Lower leg skin (tissue), 4 donors: Measurements from ENCODE around the gene OR6S1. TPM values are rescaled to one million over a fixed set of nuclear protein-coding genes. Genes with fewer than 3 reads are reported as not detected.

Source experiments
- DNase-seq, 2 donors: peaks; one replicate each; pipeline ENCODE4 v3.0.0-alpha.2; 2019; ENCODE audit warnings: low spot score in 2 of 2
- H3K4me3 ChIP-seq: fragments of 200-600 bp; sonication (generic); 2 replicates; pipeline ENCODE4 v1.5.1; 2017; ENCODE audit warnings: mild to moderate bottlenecking, low read depth; ENCODE audit not compliant: poor library complexity, severe bottlenecking
- POLR2A ChIP-seq, 2 donors: fragments of 450-650 bp; IDR thresholded peaks; one replicate each; pipeline ENCODE4 v1.6.1; 2016 to 2017; ENCODE audit warnings: antibody characterized with exemption in 2 of 2, mild to moderate bottlenecking in 1 of 2, moderate library complexity in 1 of 2
- WGBS, 2 donors: methylation state at CpG; one replicate each; pipeline ENCODE4 v1.1.5; 2018; 5-methylcytosine and 5-hydroxymethylcytosine counted together
- intact Hi-C: fragments of 100-400 bp; cut with DNase I; formaldehyde crosslinking; loops from one replicate; pipeline ENCODE4 v1.15.0; 2023; ENCODE audit warnings: low total_unique reads
- total RNA-seq, 4 donors: library from RNA; depleted of rRNA; stranded (reverse); fragments of >200 nt; gene quantifications; one replicate each; pipeline ENCODE4 v1.1.0, GENCODE V29; 2016
- TF ChIP-seq, protein P1 (sequence below), 3 donors: fragments of 450-650 bp; IDR thresholded peaks; one replicate each; pipeline ENCODE4 v1.5.1; 2016; ENCODE audit warnings: antibody characterized with exemption in 3 of 3, mild to moderate bottlenecking in 3 of 3, moderate library complexity in 2 of 3

OR6S1 gene
- total RNA-seq, 4 donors from 2014 or later: not detected

DNA sequence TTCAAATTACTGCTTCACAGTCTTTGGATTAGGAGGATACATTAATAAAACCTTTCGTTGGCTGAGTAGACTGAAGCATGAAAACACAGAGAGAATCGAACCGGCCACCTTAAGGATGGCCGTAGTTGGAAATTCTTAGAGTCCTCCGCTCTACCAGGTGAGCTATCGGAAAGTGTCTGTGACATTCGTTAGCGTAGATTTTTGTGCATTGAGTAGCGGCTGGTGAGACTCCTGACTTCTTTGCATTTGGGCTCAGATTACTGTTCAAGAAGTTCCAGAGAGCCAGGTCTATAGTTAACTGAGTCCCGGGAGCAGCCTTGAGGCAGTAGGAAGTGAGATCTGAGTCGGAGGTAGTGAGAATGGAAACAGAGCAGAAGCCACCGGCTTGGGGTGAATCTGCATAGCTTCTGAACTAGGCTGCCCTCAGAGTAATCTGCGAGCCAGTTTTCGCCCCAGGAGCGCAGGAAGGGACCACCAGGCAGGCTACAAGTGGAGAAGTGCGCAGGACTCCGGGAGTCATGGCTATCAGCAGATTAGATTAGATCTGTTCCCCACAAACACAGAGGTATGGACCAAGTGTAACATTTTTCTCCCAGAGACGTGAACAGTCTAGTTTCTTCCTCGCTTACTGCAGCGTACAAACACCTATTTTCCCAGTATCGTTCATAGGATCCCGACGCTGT, 11.0 kb downstream of the OR6S1 start:
- H3K4me3 ChIP-seq: peak overlapping the region; percentile 5
- intact Hi-C loops: no loop called here
- DNase-seq: no peak
- TF ChIP-seq, protein P1, sequence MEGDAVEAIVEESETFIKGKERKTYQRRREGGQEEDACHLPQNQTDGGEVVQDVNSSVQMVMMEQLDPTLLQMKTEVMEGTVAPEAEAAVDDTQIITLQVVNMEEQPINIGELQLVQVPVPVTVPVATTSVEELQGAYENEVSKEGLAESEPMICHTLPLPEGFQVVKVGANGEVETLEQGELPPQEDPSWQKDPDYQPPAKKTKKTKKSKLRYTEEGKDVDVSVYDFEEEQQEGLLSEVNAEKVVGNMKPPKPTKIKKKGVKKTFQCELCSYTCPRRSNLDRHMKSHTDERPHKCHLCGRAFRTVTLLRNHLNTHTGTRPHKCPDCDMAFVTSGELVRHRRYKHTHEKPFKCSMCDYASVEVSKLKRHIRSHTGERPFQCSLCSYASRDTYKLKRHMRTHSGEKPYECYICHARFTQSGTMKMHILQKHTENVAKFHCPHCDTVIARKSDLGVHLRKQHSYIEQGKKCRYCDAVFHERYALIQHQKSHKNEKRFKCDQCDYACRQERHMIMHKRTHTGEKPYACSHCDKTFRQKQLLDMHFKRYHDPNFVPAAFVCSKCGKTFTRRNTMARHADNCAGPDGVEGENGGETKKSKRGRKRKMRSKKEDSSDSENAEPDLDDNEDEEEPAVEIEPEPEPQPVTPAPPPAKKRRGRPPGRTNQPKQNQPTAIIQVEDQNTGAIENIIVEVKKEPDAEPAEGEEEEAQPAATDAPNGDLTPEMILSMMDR (IDR thresholded peaks at IDR 0.05): no peak
- TF ChIP-seq POLR2A (IDR thresholded peaks at IDR 0.05): no peak
- WGBS, 2 donors: 7 to 9% methylated on average over 23 of the region's 23 CpGs

DNA sequence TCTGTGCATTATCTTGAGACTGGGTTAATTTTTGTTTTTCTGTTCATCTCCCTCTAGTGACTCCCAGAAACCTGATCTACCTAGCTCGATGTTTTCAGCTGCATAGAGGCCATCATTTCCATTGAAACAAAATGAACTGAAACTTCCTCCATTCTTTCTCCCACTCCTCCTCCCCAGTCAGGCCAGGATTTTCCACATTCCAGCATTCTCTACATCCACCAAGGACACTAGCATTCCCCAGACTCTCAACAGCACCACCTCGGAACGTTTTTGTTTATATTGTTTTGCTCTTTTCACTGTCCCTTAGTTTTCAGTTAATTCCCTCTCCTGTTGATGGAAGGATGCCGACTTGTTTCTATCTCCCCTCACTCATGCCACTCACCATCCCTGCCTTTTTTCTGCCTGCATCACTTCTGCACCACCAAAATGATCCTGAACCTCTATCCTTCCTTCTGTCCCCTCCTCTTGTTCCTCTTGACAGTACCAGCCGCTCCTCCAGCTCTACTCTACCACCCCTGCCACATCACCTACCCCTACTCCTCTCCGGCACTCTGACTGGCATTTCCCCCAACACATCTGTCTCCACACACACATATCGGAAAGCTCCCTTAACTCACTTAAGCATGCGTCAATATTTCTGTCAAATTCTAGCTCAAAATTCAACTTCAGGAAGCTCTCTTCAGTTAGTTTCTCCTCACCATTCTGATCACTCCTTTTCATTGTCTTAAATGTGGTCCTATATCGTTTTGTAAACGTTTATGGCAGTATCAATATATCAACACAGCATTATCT, 13.2 kb downstream of the OR6S1 start:
- TF ChIP-seq POLR2A (IDR thresholded peaks at IDR 0.05): no peak
- intact Hi-C loops: no loop called here
- WGBS, 2 donors: 48 to 50% methylated on average over 10 of the region's 10 CpGs
- no peak overlapping the region for H3K4me3 ChIP-seq
- DNase-seq: no peak

DNA sequence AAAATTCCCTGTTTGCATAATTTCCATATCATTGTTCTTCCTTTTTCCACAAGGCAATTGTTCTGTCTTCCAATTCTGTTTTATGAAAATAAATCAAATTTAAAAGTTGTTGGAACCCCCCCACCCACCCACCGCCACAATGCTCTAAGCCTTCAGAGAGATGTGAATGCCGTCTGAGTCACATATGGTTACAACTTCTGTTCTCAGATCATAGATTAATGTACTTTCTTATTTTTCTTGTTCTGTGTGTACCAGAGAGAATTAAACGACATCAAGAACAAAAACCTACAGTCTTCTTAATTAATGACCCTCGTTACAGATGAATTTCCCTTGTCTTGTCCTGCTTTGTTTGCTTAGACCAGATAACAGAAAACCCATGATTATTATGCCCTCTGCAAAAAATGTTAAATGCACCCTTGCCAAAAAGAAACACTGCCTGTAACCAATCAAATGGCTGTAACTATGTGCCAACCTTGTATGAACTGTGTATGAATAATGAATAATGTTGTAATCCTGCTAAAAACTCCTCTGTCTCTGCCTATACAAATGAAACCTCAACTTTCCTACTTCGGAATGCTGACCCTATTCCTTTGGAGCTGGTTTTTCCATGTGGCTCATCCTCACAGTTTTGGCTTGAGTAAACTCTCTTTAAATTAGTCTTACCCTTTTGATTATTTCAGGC, 14.0 kb downstream of the OR6S1 start:
- 36 to 46% methylated on average over 5 of the region's 5 CpGs for WGBS, 2 donors
- intact Hi-C loops: no loop called here
- no peak for DNase-seq
- H3K4me3 ChIP-seq: no peak overlapping the region
- TF ChIP-seq, protein P1 (IDR thresholded peaks at IDR 0.05): no peak
- no peak for TF ChIP-seq POLR2A (IDR thresholded peaks at IDR 0.05)

DNA sequence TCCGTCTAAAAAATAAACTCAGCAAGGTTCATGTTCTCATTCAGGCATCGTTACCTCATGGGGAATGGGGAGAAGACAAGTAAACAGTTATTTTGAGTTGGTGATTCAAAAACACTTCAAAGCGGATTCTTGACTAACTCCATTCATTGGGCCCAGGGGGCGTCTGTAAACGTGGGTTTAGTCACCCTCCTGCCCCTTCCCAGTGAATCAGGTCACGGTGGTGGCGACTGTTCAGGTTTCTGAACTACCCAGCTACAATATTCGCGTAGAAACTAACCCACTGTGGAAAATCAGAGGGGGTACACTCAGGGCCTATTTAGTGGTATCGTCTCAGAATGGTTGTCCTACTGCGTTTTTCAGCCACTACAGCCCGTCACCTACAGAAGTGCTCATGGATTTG, 15.2 kb downstream of the OR6S1 start:
- no peak overlapping the region for H3K4me3 ChIP-seq
- no peak for TF ChIP-seq POLR2A (IDR thresholded peaks at IDR 0.05)
- TF ChIP-seq, protein P1 (IDR thresholded peaks at IDR 0.05): no peak
- 28 to 41% methylated on average over 12 of the region's 12 CpGs for WGBS, 2 donors
- no peak for DNase-seq
- intact Hi-C loops: no loop called here

DNA sequence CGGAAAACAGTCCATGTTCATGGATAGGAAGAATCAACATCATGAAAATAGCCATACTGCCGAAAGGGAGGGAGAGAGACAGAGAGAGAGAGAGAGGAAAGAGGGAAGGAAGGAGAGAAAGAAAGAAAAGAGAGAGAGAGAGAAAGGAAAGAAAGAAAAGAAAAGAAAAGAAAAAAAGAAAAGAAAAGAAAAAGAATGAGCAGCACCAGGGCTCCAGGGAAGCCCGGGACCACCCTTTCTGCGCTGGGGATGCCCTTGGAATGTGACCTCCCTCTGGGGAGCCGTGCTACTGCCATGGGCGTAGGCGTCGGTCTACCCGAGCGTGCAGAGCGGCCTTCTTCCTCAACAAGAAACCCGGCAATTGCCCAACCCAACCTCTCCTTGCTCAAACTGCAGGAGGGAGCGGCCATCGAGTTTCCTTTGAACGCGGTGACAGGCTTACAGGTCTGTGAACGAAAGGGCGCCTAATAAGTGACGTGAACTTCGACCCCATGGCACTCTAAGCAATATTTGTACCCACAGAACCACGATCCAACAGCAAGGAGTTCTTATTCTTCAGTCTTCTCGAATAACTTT, 16.9 kb downstream of the OR6S1 start:
- intact Hi-C loops: no loop called here
- TF ChIP-seq, protein P1 (IDR thresholded peaks at IDR 0.05): no peak
- no peak for TF ChIP-seq POLR2A (IDR thresholded peaks at IDR 0.05)
- peak; percentile 69 to 94 for DNase-seq
- WGBS, 2 donors: 9 to 13% methylated on average over 22 of the region's 22 CpGs
- no peak overlapping the region for H3K4me3 ChIP-seq

DNA sequence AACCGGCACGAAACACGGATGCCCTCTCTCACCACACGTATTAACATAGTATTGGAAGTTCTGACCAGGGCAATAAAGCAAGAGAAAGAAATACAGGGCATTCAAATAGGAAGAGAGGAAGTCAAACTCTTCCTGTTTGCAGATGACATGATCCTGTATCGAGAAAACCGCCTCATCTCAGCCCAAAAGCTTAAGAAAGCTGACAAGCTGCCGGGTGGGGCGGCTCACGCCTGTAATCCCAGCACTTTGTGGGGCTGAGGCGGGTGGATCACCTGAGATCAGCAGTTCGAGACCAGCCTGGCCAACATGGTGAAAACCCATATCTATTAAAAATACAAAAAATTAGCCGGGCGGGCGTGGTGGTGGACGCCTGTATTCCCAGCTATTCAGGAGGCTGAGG, 17.7 kb downstream of the OR6S1 start:
- DNase-seq: no peak
- intact Hi-C loops: no loop called here
- WGBS, 2 donors: 63 to 75% methylated on average over 15 of the region's 15 CpGs
- H3K4me3 ChIP-seq: no peak overlapping the region
- TF ChIP-seq, protein P1 (IDR thresholded peaks at IDR 0.05): no peak
- TF ChIP-seq POLR2A (IDR thresholded peaks at IDR 0.05): no peak
